HepG2 (cell line): ENCODE results near the gene TPPP2. TPM values are rescaled to one million over a fixed set of nuclear protein-coding genes. Genes with fewer than 3 reads are reported as not detected.

Experiments used
- HOXA3 ChIP-seq: sonication (generic); formaldehyde crosslinking; IDR thresholded peaks from 2 replicates; pipeline ENCODE4 v1.5.0; 2020; ENCODE audit warnings: missing genetic modification reagents
- MEIS1 ChIP-seq: sonication (generic); formaldehyde crosslinking; IDR thresholded peaks from 2 replicates; pipeline ENCODE4 v1.9.0; 2021; ENCODE audit warnings: mild to moderate bottlenecking, missing genetic modification reagents, moderate library complexity, borderline replicate concordance
- PLRG1 ChIP-seq: fragments of 450-650 bp; conservative IDR thresholded peaks from 2 replicates; pipeline ENCODE4 v1.6.1; 2016
- RARA ChIP-seq: IDR thresholded peaks from 2 replicates; pipeline ENCODE4 v1.6.1; 2016; ENCODE audit warnings: missing genetic modification reagents, missing compliant biosample characterization
- SIN3A ChIP-seq: IDR thresholded peaks from 2 replicates; pipeline ENCODE4 v1.6.1; 2011; ENCODE audit warnings: low read depth, mild to moderate bottlenecking, control low read depth, low read length, borderline replicate concordance
- SOX6 ChIP-seq, 2 experiments: fragments of 450-650 bp in 1 of 2; sonication (generic) in 1 of 2; formaldehyde crosslinking in 1 of 2; IDR thresholded peaks; 2 replicates each; pipeline versions ENCODE4 v1.4.0 to v1.6.1; 2017 to 2020; ENCODE audit warnings: antibody characterized with exemption in 1 of 2, mild to moderate bottlenecking in 1 of 2, missing genetic modification reagents in 1 of 2
- TAF15 ChIP-seq: fragments of 200-400 bp; formaldehyde crosslinking; IDR thresholded peaks from one replicate; pipeline ENCODE4 v1.6.1; 2018; ENCODE audit warnings: mild to moderate bottlenecking, low read depth, low read length; ENCODE audit not compliant: poor library complexity, severe bottlenecking
- THAP11 ChIP-seq: IDR thresholded peaks from 2 replicates; pipeline ENCODE4 v1.6.1; 2016; ENCODE audit warnings: missing biosample characterization, missing genetic modification reagents
- TRIM24 ChIP-seq: sonication (generic); formaldehyde crosslinking; IDR thresholded peaks from 2 replicates; pipeline ENCODE4 v1.8.0; 2022; ENCODE audit warnings: mild to moderate bottlenecking, missing genetic modification reagents
- ZKSCAN8 ChIP-seq: IDR thresholded peaks from 2 replicates; pipeline ENCODE4 v1.6.1; 2016; ENCODE audit warnings: borderline replicate concordance, missing genetic modification reagents, missing compliant biosample characterization
- ZMYM4 ChIP-seq: sonication (generic); formaldehyde crosslinking; IDR thresholded peaks from 2 replicates; pipeline ENCODE4 v1.8.1; 2023; ENCODE audit warnings: mild to moderate bottlenecking, missing genetic modification reagents
- ZNF546 ChIP-seq: sonication (generic); formaldehyde crosslinking; conservative IDR thresholded peaks from 2 replicates; pipeline ENCODE4 v1.8.1; 2023; ENCODE audit warnings: mild to moderate bottlenecking, missing genetic modification reagents
- ZNF816 ChIP-seq: sonication (generic); formaldehyde crosslinking; IDR thresholded peaks from 2 replicates; pipeline ENCODE4 v1.8.0; 2022; ENCODE audit warnings: missing genetic modification reagents, mild to moderate bottlenecking, borderline replicate concordance
- ZNF839 ChIP-seq: sonication (generic); formaldehyde crosslinking; IDR thresholded peaks from 2 replicates; pipeline ENCODE4 v1.4.0; 2020; ENCODE audit warnings: missing genetic modification reagents, mild to moderate bottlenecking, borderline replicate concordance
- polyA plus RNA-seq, 8 experiments: library from polyadenylated mRNA; depleted of rRNA in 3 of 8; stranded (reverse) in 7 of 8; unstranded in 1 of 8; fragments of >200 nt; fragmentation: Illumina TruSeq in 4 of 8; extraction: Trizol in 4 of 8; gene quantifications; 2 replicates each; pipeline versions ENCODE4 v1.2.1 to v1.2.3, GENCODE V29; 2011 to 2016; ENCODE audit warnings: low read depth in 4 of 8, missing spikeins in 1 of 8, mixed read lengths in 1 of 8; ENCODE audit not compliant: insufficient read depth in 1 of 8
- total RNA-seq, 5 experiments: library from RNA; depleted of rRNA; stranded (reverse); fragments of >200 nt; fragmentation: Illumina TruSeq; extraction: Trizol; gene quantifications; 2 replicates each; pipeline ENCODE4 v1.2.3, GENCODE V29; 2016; ENCODE audit warnings: low read depth in 1 of 5
- TF ChIP-seq, protein P1 (sequence below): sonication (generic); formaldehyde crosslinking; IDR thresholded peaks from 2 replicates; pipeline ENCODE4 v1.4.0; 2020; ENCODE audit warnings: mild to moderate bottlenecking, missing genetic modification reagents
- TF ChIP-seq, protein P2 (sequence below): sonication (generic); formaldehyde crosslinking; IDR thresholded peaks from 2 replicates; pipeline ENCODE4 v1.5.0; 2020; ENCODE audit warnings: mild to moderate bottlenecking, missing genetic modification reagents, borderline replicate concordance
- TF ChIP-seq, protein P3 (sequence below): sonication (generic); formaldehyde crosslinking; IDR thresholded peaks from 2 replicates; pipeline ENCODE4 v1.4.0; 2020; ENCODE audit warnings: missing genetic modification reagents
- TF ChIP-seq, protein P4 (sequence below): sonication (generic); formaldehyde crosslinking; IDR thresholded peaks from 2 replicates; pipeline ENCODE4 v1.4.0; 2020; ENCODE audit warnings: missing genetic modification reagents
- TF ChIP-seq, protein P5 (sequence below): sonication (generic); formaldehyde crosslinking; IDR thresholded peaks from 2 replicates; pipeline ENCODE4 v1.4.0; 2020; ENCODE audit warnings: low read depth, mild to moderate bottlenecking, missing genetic modification reagents

TPPP2 gene
- total and polyA plus RNA-seq, 2 of the 13 experiments (the other 11 are each of a cell fraction or from before 2014, with no cell fraction given) = 0.58 to 4.2 TPM

DNA sequence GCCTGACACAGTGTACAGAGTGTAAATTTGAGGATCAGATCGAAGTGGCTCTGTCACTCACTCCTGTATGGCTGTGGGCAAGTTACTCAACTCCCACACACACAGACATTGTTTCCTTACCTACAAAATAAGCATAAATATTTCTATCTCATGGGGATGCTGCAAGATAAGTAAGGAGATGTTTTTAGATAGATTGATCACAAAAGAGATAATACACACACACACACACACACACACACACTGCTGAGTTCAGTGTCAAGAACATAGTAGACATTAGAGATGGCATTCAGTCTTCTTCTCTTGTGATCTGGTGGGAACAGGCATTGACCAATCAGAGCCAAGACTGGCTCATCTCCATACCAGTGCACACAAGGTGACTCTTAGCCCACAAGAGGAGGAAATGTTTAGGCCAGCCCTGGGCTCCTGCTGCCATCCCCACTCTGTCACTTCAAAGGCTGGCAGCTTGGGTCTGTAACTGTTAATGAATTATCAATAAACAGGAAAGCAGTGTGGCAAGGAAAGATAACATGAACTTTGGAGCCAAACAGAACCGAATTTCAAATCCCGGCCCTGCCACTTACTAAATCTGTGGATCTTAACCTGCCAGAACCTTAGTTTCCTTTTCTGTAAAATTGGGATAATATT lies 24.2 kb downstream of the TPPP2 start (continued):
- TF ChIP-seq, protein P1, sequence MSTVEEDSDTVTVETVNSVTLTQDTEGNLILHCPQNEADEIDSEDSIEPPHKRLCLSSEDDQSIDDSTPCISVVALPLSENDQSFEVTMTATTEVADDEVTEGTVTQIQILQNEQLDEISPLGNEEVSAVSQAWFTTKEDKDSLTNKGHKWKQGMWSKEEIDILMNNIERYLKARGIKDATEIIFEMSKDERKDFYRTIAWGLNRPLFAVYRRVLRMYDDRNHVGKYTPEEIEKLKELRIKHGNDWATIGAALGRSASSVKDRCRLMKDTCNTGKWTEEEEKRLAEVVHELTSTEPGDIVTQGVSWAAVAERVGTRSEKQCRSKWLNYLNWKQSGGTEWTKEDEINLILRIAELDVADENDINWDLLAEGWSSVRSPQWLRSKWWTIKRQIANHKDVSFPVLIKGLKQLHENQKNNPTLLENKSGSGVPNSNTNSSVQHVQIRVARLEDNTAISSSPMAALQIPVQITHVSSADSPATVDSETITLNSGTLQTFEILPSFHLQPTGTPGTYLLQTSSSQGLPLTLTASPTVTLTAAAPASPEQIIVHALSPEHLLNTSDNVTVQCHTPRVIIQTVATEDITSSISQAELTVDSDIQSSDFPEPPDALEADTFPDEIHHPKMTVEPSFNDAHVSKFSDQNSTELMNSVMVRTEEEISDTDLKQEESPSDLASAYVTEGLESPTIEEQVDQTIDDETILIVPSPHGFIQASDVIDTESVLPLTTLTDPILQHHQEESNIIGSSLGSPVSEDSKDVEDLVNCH (CRISPR knock-in tag) = no peak
- TF ChIP-seq SOX6 (IDR thresholded peaks at IDR 0.05) (no peak), SOX6 (CRISPR knock-in tag; IDR thresholded peaks at IDR 0.05) (peak; percentile 94), HOXA3 (peak; percentile 90), TAF15 (no peak), THAP11 (CRISPR knock-in tag) (peak; percentile 83), SIN3A (0 out of 2 replicates have a peak, but pooled peaks have one; percentile 8), TRIM24 (CRISPR knock-in tag) (peak; percentile 46; the same call in 1 of the 2 replicates), ZNF816 (peak; percentile 87; the same call in 1 of the 2 replicates), ZNF839 (CRISPR knock-in tag) (no peak), PLRG1 (no peak), RARA (CRISPR knock-in tag) (peak; percentile 91), ZNF546 (CRISPR knock-in tag) (no peak), ZKSCAN8 (peak; percentile 69; the same call in 1 of the 2 replicates), ZMYM4 (CRISPR knock-in tag) (peak; percentile 75), MEIS1 (CRISPR knock-in tag) (peak; percentile 93)
- TF ChIP-seq, protein P2, sequence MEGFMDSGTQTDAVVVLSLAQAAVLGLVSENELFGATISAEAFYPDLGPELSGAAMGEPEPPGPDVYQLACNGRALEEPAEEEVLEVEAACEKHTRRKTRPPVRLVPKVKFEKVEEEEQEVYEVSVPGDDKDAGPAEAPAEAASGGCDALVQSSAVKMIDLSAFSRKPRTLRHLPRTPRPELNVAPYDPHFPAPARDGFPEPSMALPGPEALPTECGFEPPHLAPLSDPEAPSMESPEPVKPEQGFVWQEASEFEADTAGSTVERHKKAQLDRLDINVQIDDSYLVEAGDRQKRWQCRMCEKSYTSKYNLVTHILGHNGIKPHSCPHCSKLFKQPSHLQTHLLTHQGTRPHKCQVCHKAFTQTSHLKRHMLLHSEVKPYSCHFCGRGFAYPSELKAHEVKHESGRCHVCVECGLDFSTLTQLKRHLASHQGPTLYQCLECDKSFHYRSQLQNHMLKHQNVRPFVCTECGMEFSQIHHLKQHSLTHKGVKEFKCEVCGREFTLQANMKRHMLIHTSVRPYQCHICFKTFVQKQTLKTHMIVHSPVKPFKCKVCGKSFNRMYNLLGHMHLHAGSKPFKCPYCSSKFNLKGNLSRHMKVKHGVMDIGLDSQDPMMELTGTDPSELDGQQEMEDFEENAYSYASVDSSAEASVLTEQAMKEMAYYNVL (CRISPR knock-in tag) = peak; percentile 93; the same call in 1 of the 2 replicates
- TF ChIP-seq, protein P3, sequence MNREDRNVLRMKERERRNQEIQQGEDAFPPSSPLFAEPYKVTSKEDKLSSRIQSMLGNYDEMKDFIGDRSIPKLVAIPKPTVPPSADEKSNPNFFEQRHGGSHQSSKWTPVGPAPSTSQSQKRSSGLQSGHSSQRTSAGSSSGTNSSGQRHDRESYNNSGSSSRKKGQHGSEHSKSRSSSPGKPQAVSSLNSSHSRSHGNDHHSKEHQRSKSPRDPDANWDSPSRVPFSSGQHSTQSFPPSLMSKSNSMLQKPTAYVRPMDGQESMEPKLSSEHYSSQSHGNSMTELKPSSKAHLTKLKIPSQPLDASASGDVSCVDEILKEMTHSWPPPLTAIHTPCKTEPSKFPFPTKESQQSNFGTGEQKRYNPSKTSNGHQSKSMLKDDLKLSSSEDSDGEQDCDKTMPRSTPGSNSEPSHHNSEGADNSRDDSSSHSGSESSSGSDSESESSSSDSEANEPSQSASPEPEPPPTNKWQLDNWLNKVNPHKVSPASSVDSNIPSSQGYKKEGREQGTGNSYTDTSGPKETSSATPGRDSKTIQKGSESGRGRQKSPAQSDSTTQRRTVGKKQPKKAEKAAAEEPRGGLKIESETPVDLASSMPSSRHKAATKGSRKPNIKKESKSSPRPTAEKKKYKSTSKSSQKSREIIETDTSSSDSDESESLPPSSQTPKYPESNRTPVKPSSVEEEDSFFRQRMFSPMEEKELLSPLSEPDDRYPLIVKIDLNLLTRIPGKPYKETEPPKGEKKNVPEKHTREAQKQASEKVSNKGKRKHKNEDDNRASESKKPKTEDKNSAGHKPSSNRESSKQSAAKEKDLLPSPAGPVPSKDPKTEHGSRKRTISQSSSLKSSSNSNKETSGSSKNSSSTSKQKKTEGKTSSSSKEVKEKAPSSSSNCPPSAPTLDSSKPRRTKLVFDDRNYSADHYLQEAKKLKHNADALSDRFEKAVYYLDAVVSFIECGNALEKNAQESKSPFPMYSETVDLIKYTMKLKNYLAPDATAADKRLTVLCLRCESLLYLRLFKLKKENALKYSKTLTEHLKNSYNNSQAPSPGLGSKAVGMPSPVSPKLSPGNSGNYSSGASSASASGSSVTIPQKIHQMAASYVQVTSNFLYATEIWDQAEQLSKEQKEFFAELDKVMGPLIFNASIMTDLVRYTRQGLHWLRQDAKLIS (CRISPR knock-in tag) = no peak
- TF ChIP-seq, protein P4, sequence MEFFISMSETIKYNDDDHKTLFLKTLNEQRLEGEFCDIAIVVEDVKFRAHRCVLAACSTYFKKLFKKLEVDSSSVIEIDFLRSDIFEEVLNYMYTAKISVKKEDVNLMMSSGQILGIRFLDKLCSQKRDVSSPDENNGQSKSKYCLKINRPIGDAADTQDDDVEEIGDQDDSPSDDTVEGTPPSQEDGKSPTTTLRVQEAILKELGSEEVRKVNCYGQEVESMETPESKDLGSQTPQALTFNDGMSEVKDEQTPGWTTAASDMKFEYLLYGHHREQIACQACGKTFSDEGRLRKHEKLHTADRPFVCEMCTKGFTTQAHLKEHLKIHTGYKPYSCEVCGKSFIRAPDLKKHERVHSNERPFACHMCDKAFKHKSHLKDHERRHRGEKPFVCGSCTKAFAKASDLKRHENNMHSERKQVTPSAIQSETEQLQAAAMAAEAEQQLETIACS (CRISPR knock-in tag) = no peak
- TF ChIP-seq, protein P5, sequence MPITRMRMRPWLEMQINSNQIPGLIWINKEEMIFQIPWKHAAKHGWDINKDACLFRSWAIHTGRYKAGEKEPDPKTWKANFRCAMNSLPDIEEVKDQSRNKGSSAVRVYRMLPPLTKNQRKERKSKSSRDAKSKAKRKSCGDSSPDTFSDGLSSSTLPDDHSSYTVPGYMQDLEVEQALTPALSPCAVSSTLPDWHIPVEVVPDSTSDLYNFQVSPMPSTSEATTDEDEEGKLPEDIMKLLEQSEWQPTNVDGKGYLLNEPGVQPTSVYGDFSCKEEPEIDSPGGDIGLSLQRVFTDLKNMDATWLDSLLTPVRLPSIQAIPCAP (CRISPR knock-in tag) = peak; percentile 52; the same call in 1 of the 2 replicates
